Ishikawa (cell line): ENCODE results near the gene NDUFA7.

Experiments used
- CEBPB ChIP-seq: IDR thresholded peaks from 2 replicates; pipeline ENCODE4 v1.6.1; 2012
- EGR1 ChIP-seq: IDR thresholded peaks from 2 replicates; pipeline ENCODE4 v1.6.1; 2012
- EP300 ChIP-seq: IDR thresholded peaks from 2 replicates; pipeline ENCODE4 v1.6.1; 2012; ENCODE audit warnings: borderline replicate concordance
- FOXM1 ChIP-seq: IDR thresholded peaks from 2 replicates; pipeline ENCODE4 v1.6.1; 2012; ENCODE audit warnings: low read depth, borderline replicate concordance
- MAX ChIP-seq: IDR thresholded peaks from 2 replicates; pipeline ENCODE4 v1.6.1; 2012
- RAD21 ChIP-seq: IDR thresholded peaks from 2 replicates; pipeline ENCODE4 v1.6.1; 2012; ENCODE audit warnings: low read depth
- TAF1 ChIP-seq: IDR thresholded peaks from 2 replicates; pipeline ENCODE4 v1.6.1; 2012; ENCODE audit warnings: low read depth, mild to moderate bottlenecking
- TEAD4 ChIP-seq: IDR thresholded peaks from 2 replicates; pipeline ENCODE4 v1.6.1; 2012
- USF1 ChIP-seq: IDR thresholded peaks from 2 replicates; pipeline ENCODE4 v1.6.1; 2012
- YY1 ChIP-seq: IDR thresholded peaks from 2 replicates; pipeline ENCODE4 v1.6.1; 2012; ENCODE audit warnings: low read depth
- ZBTB7A ChIP-seq: IDR thresholded peaks from 2 replicates; pipeline ENCODE4 v1.6.1; 2012; ENCODE audit warnings: low read depth
- TF ChIP-seq, protein P1 (sequence below): IDR thresholded peaks from 2 replicates; pipeline ENCODE4 v1.6.1; 2012; ENCODE audit warnings: low read depth, mild to moderate bottlenecking

GRCh38 chr19:8358948-8359347 is 37.8 kb upstream of the NDUFA7 start:
- no peak for TF ChIP-seq EP300
- TF ChIP-seq USF1, result no peak
- TF ChIP-seq MAX, result no peak
- TF ChIP-seq RAD21, result no peak
- no peak for TF ChIP-seq FOXM1
- no peak for TF ChIP-seq CEBPB
- no peak for TF ChIP-seq TAF1
- no peak for TF ChIP-seq EGR1
- no peak for TF ChIP-seq YY1
- no peak for TF ChIP-seq TEAD4
- TF ChIP-seq ZBTB7A, result no peak
- TF ChIP-seq, protein P1, sequence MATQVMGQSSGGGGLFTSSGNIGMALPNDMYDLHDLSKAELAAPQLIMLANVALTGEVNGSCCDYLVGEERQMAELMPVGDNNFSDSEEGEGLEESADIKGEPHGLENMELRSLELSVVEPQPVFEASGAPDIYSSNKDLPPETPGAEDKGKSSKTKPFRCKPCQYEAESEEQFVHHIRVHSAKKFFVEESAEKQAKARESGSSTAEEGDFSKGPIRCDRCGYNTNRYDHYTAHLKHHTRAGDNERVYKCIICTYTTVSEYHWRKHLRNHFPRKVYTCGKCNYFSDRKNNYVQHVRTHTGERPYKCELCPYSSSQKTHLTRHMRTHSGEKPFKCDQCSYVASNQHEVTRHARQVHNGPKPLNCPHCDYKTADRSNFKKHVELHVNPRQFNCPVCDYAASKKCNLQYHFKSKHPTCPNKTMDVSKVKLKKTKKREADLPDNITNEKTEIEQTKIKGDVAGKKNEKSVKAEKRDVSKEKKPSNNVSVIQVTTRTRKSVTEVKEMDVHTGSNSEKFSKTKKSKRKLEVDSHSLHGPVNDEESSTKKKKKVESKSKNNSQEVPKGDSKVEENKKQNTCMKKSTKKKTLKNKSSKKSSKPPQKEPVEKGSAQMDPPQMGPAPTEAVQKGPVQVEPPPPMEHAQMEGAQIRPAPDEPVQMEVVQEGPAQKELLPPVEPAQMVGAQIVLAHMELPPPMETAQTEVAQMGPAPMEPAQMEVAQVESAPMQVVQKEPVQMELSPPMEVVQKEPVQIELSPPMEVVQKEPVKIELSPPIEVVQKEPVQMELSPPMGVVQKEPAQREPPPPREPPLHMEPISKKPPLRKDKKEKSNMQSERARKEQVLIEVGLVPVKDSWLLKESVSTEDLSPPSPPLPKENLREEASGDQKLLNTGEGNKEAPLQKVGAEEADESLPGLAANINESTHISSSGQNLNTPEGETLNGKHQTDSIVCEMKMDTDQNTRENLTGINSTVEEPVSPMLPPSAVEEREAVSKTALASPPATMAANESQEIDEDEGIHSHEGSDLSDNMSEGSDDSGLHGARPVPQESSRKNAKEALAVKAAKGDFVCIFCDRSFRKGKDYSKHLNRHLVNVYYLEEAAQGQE, result no peak
